ENCODE results near the gene SRP68.

DNA sequence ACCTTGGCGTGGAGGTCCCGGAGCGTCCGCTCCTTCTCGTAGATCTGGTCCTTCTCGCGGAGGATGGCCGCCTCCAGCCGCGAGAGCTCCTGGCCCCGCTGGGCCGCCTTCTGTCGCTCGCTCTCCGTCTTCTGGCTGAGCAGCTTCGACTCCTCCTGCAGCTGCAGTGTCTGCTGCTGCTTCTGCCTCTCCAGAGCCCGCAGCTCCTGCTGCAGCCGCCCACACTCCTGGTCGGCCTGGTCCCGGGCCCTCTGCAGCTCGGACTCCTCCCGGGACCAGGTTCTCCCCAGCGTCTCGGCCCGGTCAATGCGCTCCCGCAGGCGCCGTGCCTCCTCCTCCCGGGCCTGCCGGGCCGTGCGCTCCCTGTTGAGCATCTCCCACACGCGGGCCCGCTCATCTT lies 64.1 kb downstream of the SRP68 start:
- TF ChIP-seq POLR2A (IDR thresholded peaks at IDR 0.05): no peak
- TF ChIP-seq, protein P1, sequence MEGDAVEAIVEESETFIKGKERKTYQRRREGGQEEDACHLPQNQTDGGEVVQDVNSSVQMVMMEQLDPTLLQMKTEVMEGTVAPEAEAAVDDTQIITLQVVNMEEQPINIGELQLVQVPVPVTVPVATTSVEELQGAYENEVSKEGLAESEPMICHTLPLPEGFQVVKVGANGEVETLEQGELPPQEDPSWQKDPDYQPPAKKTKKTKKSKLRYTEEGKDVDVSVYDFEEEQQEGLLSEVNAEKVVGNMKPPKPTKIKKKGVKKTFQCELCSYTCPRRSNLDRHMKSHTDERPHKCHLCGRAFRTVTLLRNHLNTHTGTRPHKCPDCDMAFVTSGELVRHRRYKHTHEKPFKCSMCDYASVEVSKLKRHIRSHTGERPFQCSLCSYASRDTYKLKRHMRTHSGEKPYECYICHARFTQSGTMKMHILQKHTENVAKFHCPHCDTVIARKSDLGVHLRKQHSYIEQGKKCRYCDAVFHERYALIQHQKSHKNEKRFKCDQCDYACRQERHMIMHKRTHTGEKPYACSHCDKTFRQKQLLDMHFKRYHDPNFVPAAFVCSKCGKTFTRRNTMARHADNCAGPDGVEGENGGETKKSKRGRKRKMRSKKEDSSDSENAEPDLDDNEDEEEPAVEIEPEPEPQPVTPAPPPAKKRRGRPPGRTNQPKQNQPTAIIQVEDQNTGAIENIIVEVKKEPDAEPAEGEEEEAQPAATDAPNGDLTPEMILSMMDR (IDR thresholded peaks at IDR 0.05): no peak
